Stimulated activated CD4-positive, alpha-beta T cell treated with anti-CD3 and anti-CD28 coated beads, Interleukin-1b, Interleukin-23, amount 100 ng/mL, for 4 hours (primary cell): ENCODE measurements around the gene PEAK1.
"Not testable (repeated sequence)": the region's sequence is repeated elsewhere in the genome, so short reads cannot be mapped to it uniquely, and the experiment has no call there.

Experiments used
- DNase-seq, 2 donors: peaks; one replicate each; pipeline ENCODE4 v3.0.0-alpha.2; 2020; ENCODE audit warnings: low read depth in 2 of 2

PEAK1 gene

DNA sequence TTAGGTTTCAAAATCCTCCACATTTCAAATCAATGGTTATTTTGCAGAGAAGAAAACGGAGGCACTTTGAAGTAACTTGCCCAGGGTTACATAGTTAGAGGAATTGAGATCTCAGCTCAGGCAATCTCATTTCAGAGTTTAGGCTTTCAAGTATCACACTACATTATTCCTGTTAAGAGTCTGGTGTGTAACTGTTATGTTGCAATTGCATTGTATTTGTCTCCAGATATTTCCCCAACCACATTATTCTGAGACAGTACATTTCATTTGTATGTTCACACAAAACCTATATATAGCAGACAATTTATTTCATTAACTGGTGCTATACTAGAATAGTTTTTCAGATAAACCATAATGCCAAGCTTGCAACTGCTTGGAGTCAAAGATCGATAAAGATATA lies 194.8 kb downstream of the PEAK1 start:
- no peak for DNase-seq

DNA sequence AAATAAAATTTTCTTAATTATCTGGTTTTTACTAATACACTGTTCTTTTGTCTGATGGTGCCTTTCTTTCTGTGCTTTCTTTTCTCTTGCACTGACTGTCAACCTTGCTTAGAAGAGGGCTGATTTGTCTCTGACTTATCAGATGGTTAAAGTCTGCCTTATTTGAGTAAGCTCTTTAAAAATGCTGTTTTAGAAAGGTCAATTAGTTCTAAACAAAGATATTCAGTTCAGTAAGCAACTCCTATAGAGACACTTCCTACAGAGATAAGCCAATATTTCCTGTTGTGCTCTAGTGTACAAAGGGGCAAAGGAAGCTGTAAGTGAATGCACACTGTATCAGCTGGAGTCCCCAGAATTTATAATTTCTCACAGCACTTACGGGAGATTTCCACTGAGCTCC lies 195.6 kb downstream of the PEAK1 start:
- DNase-seq: no peak

DNA sequence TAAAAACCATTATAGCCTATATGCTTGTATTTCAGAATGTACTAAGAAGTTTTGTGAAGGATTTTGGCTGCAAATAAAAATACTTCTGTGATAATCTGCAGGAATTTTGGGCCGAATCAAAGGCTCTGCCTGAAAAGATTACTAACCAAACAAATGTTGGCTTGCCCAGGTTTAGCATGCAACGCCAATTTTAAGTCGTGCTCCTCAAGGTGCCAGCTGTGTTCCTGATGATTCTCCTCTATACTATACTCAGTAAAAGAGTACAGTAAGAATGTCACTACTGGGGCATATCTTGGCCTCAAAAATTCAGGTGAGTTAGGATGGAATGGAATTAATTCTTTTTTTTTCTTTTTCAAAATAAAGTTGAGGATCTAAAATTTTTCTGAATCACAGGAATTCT lies 198.2 kb downstream of the PEAK1 start:
- DNase-seq: no peak

DNA sequence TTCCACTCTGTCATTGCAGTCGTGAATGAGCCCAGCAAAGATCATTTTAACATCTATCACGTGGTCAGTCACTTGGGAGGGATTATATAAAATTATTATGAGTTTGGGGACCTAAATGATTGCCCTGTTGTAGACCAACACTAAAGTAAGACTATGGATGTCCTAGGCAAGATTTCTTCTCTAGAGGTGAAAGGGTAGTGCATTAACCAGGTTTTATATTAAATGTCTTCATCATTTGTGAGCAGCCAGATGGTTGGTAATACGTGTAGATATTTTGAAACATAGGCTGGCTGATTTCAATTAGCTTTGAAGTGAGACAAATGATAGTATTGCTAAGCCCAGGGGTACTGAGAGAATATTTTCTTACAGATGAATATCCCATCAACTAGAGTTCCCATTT lies 198.7 kb downstream of the PEAK1 start:
- DNase-seq: no peak

DNA sequence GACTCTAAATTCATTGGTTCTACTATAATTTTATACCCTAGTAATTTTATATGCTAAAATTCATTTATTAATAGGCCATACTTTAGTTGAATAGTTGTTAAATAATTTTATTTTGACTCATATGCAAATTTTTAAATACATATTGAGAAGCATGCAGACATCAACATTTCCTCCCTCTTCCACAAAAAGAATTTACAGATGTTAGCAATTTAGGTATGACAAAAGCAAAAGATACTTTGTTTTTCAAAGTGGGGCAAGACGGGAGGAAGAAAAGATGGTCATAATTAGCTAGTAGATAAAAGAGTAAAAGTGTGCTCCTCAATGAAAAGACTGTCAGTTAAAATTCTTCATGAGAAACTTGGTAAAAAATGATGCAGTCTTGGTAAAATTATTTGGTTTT lies 200.1 kb downstream of the PEAK1 start:
- DNase-seq: no peak

DNA sequence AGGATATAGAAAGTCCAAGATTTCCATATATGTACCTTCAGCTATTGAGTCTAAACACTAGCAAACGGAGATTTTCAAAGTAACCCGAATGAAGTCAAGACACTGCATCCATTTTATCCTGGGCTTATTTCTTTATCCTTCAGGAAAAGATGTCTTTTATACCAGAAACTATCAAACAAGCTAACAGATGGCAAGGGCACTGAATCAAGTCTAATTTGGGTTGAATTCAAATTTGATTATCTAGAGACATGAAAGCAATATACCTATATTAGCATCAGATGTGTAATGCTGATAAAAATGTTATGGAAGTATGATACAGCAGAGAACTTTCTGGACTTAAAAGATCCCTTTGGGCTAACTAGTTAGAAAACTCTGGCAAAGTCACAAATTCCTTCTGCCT lies 210.7 kb downstream of the PEAK1 start:
- DNase-seq: no peak

DNA sequence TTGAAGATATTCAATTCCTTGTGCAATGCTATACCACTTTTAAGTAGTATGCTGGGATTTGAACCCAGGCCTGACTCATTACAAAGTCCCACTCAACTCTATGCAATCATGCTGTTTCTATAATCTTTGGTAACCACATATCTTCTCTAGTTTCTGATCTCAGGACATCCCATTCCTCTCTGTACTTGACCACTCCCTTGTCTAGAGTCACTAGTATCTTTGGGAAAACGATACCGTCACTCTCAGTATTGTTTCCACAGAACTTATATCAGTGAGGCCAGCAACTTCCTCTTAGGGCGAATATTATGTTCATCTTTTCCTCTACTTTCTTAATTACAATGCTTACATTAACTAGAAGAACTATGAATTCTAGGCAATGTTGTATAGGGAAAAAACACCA lies 211.7 kb downstream of the PEAK1 start:
- no peak for DNase-seq

DNA sequence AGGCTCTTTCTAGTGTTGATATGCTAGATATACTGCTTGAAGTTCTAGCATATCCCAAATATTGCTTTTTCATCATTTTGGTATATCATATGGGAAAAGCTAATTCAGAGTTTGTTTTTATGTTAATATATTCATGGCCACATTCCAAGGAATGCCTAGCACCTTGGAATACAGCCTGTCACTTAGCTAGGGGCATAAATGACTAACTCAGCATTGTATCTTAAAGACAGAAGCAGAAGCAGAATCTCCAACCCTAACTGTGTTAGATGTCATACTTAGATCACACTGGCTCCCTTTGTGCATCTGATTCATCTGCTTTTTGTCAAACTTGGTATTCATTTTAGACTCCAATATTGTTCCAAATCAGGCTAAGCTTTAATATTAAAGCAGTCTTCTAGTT lies 218.2 kb downstream of the PEAK1 start:
- DNase-seq: no peak

DNA sequence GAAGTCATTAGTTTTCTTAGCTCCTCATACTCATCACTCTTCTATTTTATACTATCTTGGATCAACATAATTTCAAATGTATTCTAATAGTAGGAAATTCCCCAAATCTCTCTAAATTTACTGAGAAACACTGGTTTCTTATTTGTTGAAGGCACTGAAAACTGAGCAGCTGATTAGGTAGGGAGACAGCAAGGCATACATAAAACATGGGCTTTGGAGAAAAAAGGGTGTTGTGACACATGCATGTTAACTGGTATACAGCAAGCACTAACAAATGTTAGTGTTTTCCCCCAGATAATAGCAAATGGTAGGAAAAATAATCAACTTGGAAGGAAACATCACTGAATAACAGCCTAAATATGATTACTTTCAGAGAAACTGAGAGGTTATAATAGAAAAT lies 223.5 kb downstream of the PEAK1 start:
- DNase-seq: no peak

DNA sequence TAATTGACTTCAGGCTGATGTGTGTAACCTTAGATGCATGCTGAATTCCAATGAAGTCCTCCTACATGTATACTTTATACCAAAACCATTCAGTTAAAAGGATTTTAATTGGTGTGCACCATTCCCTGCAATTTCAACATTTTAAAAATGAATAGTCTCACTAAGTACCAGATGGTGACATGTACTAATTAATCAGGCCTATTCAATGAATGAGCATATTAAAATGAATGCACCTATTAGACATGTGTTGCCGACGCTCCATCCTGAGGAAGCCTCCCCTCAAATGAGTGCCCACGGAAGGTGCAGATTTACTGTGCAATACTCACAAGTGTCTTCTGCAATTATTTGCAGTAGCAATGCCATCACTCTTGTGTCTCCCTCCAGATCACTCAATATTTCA lies 224.3 kb downstream of the PEAK1 start:
- DNase-seq: no peak

DNA sequence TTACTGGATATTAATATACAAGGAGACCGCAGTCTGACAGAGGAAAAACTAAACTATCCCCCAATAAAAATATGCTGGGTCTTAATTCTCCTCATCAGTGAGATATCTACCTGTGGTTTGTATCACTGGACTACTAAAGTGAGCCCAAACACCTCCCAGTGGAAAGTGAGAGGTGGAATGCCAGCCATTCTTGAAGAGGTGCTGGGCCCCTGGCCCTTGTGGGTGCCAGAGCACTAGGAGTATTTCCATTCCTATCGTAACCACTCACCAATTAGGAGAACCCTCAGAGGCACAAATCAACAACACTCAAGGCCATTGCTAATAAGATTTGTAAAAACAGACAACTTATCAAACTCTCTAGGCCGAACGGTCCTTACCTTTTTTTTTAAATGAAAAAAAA lies 227.5 kb downstream of the PEAK1 start:
- DNase-seq: no peak

DNA sequence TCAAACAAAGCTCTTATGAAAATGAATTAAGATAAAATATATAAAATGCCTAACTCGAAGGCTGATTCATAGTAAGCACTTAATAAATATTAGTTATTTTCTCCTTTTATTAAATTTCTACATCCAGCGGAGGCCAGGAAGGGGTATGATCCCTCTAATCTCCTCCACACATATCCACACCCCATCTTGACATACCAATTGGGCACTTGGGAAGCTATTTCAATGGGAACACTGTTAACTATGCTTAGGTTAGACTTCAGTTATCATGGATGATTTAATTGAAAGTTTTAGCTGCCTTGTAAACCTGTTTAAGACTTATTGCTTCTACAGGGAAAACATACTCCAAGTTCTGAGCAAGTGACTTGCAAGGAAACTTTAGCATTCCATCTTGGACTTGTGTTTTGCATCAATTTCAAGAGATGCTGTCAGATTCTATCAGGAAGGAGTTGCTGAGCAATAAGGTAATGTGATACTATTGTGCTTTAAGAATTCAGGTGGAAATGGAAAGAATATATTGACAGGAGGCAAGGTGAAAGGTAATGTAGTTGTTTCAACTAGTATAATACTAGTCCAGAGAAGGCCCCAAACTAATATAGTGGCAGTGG lies 228.6 kb downstream of the PEAK1 start:
- no peak for DNase-seq

DNA sequence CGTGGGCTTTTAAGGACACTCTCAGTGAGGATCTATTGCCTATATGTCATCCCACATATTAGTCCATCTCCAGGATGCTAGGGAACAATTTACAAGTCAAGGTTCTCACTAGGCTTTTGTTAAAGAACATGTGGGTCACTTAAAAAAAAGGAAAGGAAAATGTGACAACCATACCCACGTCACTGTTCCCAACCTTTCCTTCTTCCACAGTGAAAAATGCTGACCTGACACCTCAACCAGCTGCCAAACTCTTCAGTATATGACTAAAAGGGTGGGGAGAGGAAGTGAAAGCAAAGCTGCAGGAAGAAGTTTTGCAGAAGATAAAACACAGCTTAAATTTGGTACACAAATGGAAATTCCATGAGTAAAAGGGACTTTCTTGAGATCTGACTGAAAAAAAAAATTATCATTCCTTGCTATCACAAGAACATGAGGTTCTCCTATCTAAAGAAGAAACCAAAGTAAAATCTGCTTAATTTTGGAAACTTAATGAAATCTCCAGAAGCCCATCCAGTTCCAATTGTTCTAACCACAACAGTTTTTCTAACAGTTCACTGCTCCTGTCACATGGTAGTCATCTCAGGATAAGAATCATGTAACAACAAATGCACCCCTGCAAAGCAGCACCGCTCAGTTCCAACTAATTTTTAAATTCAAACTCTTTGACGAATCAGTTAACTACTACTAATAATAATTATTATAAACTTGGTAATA lies 232.0 kb downstream of the PEAK1 start:
- DNase-seq: no peak

DNA sequence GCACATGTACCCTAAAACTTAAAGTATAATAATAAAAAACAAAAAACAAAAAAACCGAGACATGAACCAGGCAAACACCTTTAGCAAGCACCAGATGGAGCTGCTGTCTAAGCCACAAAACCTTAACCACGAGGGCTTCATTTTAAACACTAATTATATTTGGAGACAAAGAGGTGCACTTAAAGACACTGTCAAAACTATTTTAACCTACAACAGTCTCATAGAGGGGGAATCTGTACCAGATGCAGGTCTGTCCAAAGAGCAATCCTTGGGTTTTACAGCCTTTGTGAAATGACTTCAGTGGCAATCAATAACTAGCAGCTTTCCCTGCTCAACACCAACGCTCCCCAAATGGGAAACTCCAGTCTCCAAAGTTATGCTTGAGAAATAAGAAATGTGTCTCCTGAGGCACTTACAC lies 233.3 kb downstream of the PEAK1 start:
- no peak for DNase-seq

DNA sequence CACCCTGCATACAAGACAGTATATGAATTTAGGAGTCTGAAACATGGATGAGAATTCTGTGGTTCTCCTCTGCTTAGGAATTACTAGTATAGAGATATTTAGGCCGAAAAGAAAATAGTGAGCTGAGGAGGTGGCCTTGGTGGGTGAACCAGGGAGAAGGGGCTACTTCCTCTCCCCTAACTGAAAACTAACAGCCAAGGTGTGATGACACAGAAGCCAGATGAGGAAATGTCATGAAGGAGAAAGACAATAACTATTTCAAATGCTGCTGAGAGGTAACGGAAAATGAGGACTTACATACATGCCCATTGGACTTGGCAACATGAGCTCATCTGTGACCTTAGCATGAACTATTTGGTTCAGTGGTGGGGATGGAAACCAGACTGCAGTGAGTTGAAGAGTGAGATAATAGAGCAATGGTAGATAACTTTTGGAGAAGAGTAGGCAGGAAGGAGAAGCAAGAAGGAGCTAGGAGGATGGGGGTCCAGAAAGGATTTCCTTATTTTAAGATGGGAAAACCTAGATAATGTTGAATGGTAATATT lies 234.6 kb downstream of the PEAK1 start:
- no peak for DNase-seq

DNA sequence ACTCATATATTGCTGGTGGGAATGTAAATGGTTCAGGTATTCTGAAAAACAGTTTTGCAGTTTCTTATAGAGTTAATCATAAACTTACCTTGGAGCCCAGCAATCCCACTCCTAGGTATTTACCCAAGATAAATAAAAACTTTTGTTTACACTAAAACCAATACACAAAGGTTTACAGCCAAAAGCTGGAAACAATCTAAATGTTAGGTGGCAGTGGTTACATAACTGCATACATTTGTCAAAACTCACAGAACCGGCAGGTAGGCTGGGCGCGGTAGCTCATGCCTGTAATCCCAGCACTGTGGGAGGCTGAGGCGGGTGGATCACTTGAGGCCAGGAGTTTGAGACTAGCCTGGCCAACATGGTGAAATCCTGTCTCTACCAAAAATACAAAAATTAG lies 235.6 kb downstream of the PEAK1 start:
- not testable (repeated sequence) for DNase-seq

DNA sequence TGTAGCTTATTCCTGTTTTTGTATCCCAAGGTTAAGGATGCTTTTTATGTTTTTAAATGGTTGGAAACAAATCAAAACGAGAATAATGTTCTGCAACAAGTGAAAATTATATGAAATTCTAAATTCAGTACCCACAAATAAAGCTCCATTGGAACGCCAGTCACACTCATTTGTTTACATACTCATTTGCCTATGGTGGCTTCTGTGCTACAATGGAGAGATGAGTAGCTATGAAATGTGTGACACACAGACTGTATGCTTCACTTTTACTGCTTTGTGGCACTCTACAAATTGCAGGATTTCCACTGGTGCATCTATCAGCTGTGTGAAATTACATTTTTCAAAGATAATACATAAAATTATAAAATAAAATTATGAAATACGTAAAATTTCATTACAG lies 236.8 kb downstream of the PEAK1 start:
- no peak for DNase-seq

DNA sequence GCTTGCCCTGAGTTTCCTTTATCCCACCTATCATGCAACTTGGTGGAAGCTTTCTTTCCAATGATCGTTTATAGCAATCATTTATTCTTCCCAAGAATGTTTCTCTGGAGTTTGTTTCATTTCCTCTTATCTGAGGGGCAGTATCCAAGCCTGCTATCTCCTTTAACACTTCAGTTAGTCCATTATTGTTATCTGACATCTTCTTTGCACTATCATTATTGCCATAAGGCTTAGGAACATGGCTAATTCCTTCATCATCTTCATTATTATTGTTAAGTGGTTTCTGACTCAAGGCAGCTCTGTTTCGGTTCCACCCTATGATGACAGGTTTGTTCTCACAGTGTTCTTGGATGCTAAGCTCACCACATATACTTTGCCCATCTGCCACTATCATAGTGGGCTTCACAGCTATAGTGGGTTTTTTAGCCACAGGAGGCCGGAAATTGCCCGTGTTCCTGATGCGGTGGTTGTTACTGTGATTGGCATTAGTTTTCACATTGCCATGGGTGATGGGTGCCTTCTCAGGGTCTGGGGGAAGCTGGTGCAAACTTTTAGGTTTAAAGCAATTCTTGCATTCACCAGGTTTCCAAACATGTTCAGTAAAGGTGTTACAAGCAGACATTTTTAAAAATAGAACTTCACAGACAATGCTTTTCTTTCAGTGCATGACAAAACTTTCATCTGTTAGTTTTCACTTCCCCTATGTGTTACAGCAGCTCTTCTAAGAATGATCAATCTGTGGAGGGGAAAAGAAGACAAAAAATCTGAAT lies 238.4 kb downstream of the PEAK1 start:
- DNase-seq: no peak

DNA sequence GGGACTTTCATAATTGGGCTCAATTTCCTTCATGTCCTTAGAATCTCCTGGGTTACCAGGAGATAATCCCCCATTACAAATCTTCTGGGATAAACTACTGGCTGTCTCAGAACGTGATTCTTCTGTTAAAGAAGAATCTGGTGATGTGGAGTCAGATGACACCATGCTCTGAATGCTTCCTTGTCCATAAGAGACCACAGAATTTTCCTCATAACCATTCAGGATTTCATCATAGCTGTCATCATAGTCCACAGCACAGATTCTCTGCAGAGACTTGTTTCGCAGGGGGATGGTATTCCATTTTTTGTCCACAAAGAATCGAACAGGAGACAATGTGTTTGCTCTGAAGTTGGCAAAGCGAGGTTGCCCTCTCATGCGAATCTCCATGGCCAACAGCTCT lies 239.1 kb downstream of the PEAK1 start:
- DNase-seq: no peak

DNA sequence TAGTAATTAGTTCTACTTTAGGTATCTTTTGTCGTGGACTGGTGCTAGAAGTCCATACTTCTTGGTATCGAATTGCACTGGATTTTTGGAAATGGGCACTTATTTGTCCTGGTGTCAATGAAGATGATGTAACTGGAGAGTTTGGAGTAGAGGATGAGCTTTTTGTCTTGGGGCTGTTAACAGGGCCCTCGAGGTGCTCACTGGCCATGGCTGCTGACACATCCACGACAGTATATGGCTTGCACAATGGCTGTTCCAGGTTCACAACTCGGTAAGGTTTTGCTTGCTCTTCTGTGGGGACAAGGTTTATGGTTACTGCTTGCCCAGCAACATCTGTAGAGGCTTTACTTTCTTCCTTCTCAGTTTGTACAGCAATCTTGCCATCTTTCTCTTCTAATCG lies 239.6 kb downstream of the PEAK1 start:
- no peak for DNase-seq

DNA sequence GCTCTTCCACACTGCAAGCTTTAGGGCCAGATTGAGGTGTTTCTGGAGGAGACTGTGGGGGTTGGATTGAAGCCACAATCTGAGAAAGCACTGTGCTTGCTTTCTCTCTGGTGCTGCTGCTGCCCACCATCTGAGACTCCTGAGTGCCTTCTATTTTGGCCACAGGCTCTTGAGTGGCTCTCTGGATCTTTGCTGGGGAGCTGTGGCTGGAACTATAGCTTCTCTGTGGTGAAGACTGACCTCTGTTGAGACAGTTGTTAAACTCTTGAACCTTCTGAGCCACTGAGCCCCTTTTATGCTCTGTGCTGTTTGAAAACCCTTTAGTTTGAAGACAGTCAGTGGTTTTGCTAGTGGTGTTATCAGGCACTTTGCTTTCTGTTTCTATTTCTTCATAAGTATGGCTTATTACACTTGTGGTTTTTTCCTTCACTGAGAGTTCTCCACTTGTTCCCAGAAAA lies 240.3 kb downstream of the PEAK1 start:
- no peak for DNase-seq

DNA sequence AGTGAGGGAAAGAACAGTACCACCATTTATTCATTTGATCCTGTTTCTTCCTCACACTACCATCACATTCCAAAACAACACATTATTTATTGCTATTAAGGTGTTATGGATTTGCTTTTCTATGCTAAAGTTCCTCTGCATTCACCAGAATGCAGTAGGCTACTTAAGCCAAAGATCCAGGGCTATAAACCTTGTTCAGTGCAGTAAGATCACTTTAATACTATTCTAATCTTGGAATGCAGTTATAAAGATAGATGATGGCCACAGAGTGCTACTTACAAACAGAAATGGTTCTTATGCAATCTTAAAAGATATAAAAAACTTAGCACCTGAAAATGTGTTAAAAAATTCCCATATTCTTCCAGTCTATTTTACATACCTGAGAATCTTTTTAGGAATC lies 241.5 kb downstream of the PEAK1 start:
- DNase-seq: no peak

DNA sequence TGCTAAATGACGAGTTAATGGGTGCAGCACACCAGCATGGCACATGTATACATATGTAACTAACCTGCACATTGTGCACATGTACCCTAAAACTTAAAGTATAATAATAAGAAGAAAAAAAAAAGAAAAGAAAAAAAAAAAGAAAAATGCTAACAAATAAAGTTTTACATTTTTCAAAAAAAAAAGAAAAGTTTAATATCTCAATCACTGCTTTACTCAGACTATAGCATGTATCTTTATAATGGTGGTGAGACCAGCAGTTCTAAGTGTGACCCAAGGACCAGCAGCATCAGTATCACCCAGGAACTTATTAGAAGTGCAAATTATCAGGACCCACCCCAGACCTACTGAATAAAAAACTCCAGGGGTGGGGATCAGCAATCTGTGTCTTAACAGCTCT lies 243.8 kb downstream of the PEAK1 start:
- not testable (repeated sequence) for DNase-seq
